Mononuclear cell (primary cell): ENCODE data around the gene KRCC1. TPM values are rescaled to one million over a fixed set of nuclear protein-coding genes. Genes with fewer than 3 reads are reported as not detected.

Experiments used
- H3K27me3 ChIP-seq: 2 replicates; pipeline ENCODE4 v1.6.0; 2011; ENCODE audit warnings: low read length, control low read depth; ENCODE audit not compliant: insufficient read depth
- H3K4me1 ChIP-seq: 2 replicates; pipeline ENCODE4 v1.5.1; 2011; ENCODE audit warnings: mild to moderate bottlenecking, low read length, control low read depth; ENCODE audit not compliant: insufficient read depth
- H3K4me3 ChIP-seq: 2 replicates; pipeline ENCODE4 v1.5.1; 2011; ENCODE audit warnings: mild to moderate bottlenecking, low read length, moderate library complexity
- H3K9me3 ChIP-seq: 2 replicates; pipeline ENCODE4 v1.5.1; 2011; ENCODE audit warnings: low read depth, mild to moderate bottlenecking, control low read depth, low read length
- total RNA-seq: library from RNA; depleted of rRNA; stranded (reverse); fragments of >200 nt; gene quantifications from one replicate; pipeline ENCODE4 v1.2.3, GENCODE V29; 2012

KRCC1 gene
- 3.5 TPM for total RNA-seq

GRCh38 chr2:88055371-88056128 is at the start of gene KRCC1:
Gene KRCC1, minus strand, starts transcription at chr2:88055783. Its CDS starts 27,220 bp downstream, at chr2:88028563.
- Histone ChIP-seq H3K4me1 (peaks cover 27% of the 10 kb centered on the region), H3K4me3 (peak within 1 kb of the TSS; percentile 90), H3K9me3 (no peaks in the 10 kb centered on the region), H3K27me3 (no peaks in the 10 kb centered on the region)

DNA sequence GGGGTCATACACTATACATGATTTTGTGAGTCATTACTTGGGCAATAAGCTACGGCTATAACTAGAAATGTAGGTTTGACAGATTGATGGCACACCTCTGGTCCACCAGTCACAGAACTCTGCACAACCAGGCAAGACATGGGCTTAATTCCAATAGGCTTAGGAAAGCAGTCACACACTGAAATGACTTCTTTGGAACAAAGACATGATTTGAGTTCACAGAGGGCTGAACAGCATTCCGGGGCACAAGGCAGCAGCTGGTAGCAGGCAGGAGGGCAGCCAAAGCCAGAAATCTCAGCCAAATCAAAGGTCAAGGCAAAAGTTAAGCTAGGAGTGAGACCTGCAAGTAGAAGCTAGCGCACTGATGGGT is 44.9 kb upstream of the KRCC1 start:
- Histone ChIP-seq H3K9me3 (no peaks in the 10 kb centered on the region), H3K4me1 (no peaks in the 10 kb centered on the region), H3K4me3 (no peak overlapping the region), H3K27me3 (no peaks in the 10 kb centered on the region)

DNA sequence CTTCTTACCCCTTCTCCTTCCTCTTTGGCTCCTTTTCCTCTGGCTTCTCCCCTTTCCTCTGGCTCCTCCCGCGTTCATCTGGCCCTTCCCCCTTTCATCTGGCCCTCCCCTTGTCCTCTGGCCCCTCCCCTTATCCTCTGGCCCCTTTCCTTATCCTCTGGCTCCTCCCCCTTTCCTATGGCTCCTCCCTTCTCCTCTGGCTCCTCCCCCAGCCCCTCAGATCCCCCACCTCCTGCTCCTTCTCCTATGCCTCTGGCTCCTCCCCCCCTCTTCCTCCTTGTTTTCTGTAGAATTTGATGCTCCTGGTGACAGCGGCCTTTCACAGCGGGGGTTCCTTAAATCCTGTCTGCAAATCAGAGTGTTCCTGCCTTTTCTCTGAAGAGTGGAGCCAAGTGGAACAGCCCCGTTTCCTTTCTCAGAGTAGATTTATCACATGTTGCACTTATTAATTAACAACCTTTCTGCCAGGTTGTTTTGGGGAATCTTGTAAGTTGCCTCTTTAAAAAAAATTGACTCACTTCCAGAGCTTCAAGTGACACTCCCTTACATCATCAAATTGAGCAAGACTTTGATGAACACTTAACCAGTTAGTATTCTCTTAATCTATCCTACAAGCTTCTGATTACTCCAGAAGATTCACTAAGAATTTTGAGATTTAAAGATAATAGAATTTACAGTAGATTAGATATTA is 44.4 kb upstream of the KRCC1 start:
- H3K9me3 ChIP-seq: no peaks in the 10 kb centered on the region
- H3K4me1 ChIP-seq: no peaks in the 10 kb centered on the region
- H3K4me3 ChIP-seq: no peak overlapping the region
- H3K27me3 ChIP-seq: no peaks in the 10 kb centered on the region

DNA sequence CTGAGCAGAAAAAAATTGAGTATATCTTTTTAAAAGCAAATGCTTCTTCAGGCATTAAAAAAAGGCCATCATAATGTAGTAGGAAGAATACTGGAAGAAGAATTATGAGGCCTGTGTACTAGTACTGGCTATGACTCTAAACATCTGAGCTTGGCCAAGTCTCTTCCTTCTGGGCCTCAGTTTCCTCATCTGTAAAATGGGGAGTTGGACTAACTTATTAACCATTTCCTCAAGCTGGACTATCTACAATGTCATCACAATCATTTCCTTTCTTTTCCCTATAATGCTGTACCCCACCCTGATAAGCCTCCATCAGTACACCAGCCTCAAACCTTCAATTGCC is 42.9 kb upstream of the KRCC1 start:
- H3K4me1 ChIP-seq: no peaks in the 10 kb centered on the region
- H3K4me3 ChIP-seq: no peak overlapping the region
- H3K9me3 ChIP-seq: no peaks in the 10 kb centered on the region
- H3K27me3 ChIP-seq: no peaks in the 10 kb centered on the region

- Histone ChIP-seq H3K27me3 (no peaks in the 10 kb centered on the region), H3K9me3 (no peaks in the 10 kb centered on the region), H3K4me1 (no peaks in the 10 kb centered on the region), H3K4me3 (no peak overlapping the region)
These were observed 42.4 kb upstream of the KRCC1 start for GRCh38 chr2:88097891-88098557.

- no peak overlapping the region for H3K4me3 ChIP-seq
- H3K27me3 ChIP-seq: no peaks in the 10 kb centered on the region
- H3K4me1 ChIP-seq: peaks cover 2% of the 10 kb centered on the region
- no peaks in the 10 kb centered on the region for H3K9me3 ChIP-seq
These were observed 41.6 kb upstream of the KRCC1 start for GRCh38 chr2:88097192-88097591.

- Histone ChIP-seq H3K27me3 (no peaks in the 10 kb centered on the region), H3K9me3 (no peaks in the 10 kb centered on the region), H3K4me1 (peaks cover 7% of the 10 kb centered on the region), H3K4me3 (no peak overlapping the region)
These were observed 41.1 kb upstream of the KRCC1 start for GRCh38 chr2:88096708-88097107.

DNA sequence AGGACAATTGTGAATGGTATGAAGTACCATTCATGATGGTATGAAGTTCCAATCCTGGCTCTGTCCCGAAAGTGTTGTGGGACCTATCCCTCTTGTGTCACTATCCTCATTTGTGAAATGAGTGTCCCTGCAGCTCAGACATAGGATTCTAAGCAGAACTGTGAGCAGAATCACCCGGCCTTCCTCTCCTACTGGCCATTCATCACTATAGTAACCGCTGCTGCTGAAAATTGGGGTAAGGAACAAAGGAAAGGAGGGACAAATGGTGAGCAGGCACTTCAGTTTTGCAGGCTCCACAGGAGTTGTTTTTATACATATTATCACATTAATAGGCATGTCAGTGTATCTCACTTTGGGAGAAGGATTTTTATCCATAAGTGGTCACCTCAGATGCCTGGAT is 39.4 kb upstream of the KRCC1 start:
- H3K9me3 ChIP-seq: no peaks in the 10 kb centered on the region
- no peaks in the 10 kb centered on the region for H3K27me3 ChIP-seq
- peaks cover 7% of the 10 kb centered on the region for H3K4me1 ChIP-seq
- H3K4me3 ChIP-seq: no peak overlapping the region

- Histone ChIP-seq H3K4me1 (peaks cover 7% of the 10 kb centered on the region), H3K9me3 (no peaks in the 10 kb centered on the region), H3K4me3 (no peak overlapping the region), H3K27me3 (no peaks in the 10 kb centered on the region)
These were observed 37.2 kb upstream of the KRCC1 start for GRCh38 chr2:88092773-88093172.

DNA sequence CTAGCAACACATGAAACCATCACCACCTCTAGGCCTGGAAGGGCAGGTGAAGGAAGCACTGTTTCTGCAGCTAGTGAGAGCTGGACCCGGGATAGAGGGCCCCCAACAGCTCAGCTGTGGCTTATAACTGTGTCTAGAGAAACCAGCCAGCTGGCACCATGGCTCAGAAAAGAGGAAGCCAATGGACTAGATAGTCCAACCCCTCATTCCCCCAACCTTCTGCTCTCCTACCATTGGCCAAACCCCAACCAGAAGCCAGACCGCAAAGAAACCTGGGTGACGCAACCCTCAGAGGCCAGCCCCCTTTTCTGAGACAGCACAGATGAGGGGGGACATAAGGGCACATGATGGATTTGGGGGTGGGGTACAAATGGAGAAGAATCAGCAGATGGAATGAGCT is 36.4 kb upstream of the KRCC1 start:
- H3K4me3 ChIP-seq: no peak overlapping the region
- H3K27me3 ChIP-seq: no peaks in the 10 kb centered on the region
- H3K4me1 ChIP-seq: peaks cover 7% of the 10 kb centered on the region
- H3K9me3 ChIP-seq: no peaks in the 10 kb centered on the region

GRCh38 chr2:88090446-88091283 is 35.1 kb upstream of the KRCC1 start:
- H3K4me1 ChIP-seq: peaks cover 7% of the 10 kb centered on the region
- no peaks in the 10 kb centered on the region for H3K9me3 ChIP-seq
- no peak overlapping the region for H3K4me3 ChIP-seq
- no peaks in the 10 kb centered on the region for H3K27me3 ChIP-seq

GRCh38 chr2:88088999-88089398 is 33.4 kb upstream of the KRCC1 start:
- no peaks in the 10 kb centered on the region for H3K27me3 ChIP-seq
- peaks cover 7% of the 10 kb centered on the region for H3K4me1 ChIP-seq
- no peaks in the 10 kb centered on the region for H3K9me3 ChIP-seq
- H3K4me3 ChIP-seq: no peak overlapping the region

DNA sequence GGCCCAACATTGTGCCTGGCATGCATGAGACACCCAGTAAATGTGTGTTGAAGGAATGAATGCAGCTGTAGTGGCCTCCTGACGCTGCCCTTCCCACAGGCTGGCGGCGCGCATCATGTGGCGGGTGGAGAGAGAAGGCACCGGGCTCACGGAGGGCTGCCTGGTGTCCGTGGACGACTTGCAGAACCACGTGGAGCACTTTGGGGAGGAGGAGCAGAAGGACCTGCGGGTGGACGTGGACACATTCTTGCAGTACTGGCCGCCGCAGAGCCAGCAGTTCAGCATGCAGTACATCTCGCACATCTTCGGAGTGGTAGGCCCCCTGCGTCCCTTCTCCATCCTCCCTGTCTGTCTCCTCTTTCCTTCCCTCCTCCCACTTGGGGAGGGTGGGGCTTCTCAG is 32.2 kb upstream of the KRCC1 start:
- Histone ChIP-seq H3K27me3 (no peaks in the 10 kb centered on the region), H3K4me3 (no peak overlapping the region), H3K9me3 (no peaks in the 10 kb centered on the region), H3K4me1 (peaks cover 7% of the 10 kb centered on the region)

GRCh38 chr2:88087073-88087472 is 31.5 kb upstream of the KRCC1 start:
- Histone ChIP-seq H3K4me3 (no peak overlapping the region), H3K9me3 (no peaks in the 10 kb centered on the region), H3K4me1 (peaks cover 4% of the 10 kb centered on the region), H3K27me3 (no peaks in the 10 kb centered on the region)

DNA sequence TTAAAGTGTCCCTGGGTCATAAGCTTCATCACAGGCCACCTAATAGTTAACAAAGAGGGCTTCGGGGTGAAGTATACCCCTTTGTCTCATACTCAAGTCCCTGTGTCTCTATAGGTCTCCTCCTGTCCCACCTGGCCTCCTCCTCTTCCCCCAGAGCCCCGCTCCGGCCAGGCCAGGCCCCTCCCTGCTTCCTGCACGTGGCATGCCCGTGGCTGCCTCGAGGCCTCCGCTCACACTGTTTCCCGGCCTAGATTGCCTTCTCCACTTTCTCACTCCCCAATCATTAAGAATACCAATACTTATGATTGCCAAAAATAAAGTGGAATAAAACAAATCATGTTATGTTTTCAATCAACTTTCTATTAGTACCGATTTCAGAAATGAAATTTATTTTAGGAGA is 30.8 kb upstream of the KRCC1 start:
- no peak overlapping the region for H3K4me3 ChIP-seq
- H3K27me3 ChIP-seq: no peaks in the 10 kb centered on the region
- H3K4me1 ChIP-seq: no peaks in the 10 kb centered on the region
- H3K9me3 ChIP-seq: no peaks in the 10 kb centered on the region
